GM21723 (cell line): ENCODE measurements around the gene HSBP1L1.

Source experiments
- ATAC-seq: cut with Tn5 transposase; IDR thresholded peaks from one replicate; pipeline ENCODE4 v1.9.1; 2021; ENCODE audit warnings: mild to moderate bottlenecking, moderate library complexity; ENCODE audit not compliant: unreplicated experiment

Gene HSBP1L1

GRCh38 chr18:79944126-79944731, 20.2 kb upstream of the HSBP1L1 start:
- peak; percentile 57 for ATAC-seq

- peak; percentile 4 for ATAC-seq
These were observed 19.7 kb upstream of the HSBP1L1 start for GRCh38 chr18:79944746-79945117.

- no peak for ATAC-seq
These were observed 19.1 kb upstream of the HSBP1L1 start for GRCh38 chr18:79945118-79946042.

GRCh38 chr18:79947054-79947755, 17.2 kb upstream of the HSBP1L1 start:
- no peak for ATAC-seq

- ATAC-seq = no peak
These were observed 16.4 kb upstream of the HSBP1L1 start for GRCh38 chr18:79947881-79948610.

GRCh38 chr18:79948719-79949411, 15.6 kb upstream of the HSBP1L1 start:
- no peak for ATAC-seq

- ATAC-seq = peak; percentile 25
These were observed 14.6 kb upstream of the HSBP1L1 start for GRCh38 chr18:79949697-79950487.

GRCh38 chr18:79950515-79951341, 13.7 kb upstream of the HSBP1L1 start:
- peak; percentile 25 for ATAC-seq

GRCh38 chr18:79951545-79952455, 12.6 kb upstream of the HSBP1L1 start, which contains the start of gene SLC66A2:
Gene SLC66A2, minus strand, starts transcription at chr18:79951653. Its CDS starts 727 bp downstream, at chr18:79950926.
- peak; percentile 72 for ATAC-seq

- no peak for ATAC-seq
These were observed 11.9 kb upstream of the HSBP1L1 start for GRCh38 chr18:79952456-79952995.

- ATAC-seq = no peak
These were observed 11.4 kb upstream of the HSBP1L1 start for GRCh38 chr18:79952996-79953559.

- no peak for ATAC-seq
These were observed 10.3 kb upstream of the HSBP1L1 start for GRCh38 chr18:79953971-79954651.

GRCh38 chr18:79954791-79955190, 9.7 kb upstream of the HSBP1L1 start:
- no peak for ATAC-seq

GRCh38 chr18:79955302-79956075, 9.0 kb upstream of the HSBP1L1 start:
- no peak for ATAC-seq

- no peak for ATAC-seq
These were observed 8.2 kb upstream of the HSBP1L1 start for GRCh38 chr18:79956276-79956675.

GRCh38 chr18:79958981-79959380, 5.5 kb upstream of the HSBP1L1 start:
- ATAC-seq = no peak
